PC-9 (cell line): ENCODE measurements around the gene KTI12. TPM values are rescaled to one million over a fixed set of nuclear protein-coding genes. Genes with fewer than 3 reads are reported as not detected.
"Not testable (repeated sequence)": the region's sequence is repeated elsewhere in the genome, so short reads cannot be mapped to it uniquely, and the experiment has no call there.

ENCODE experiments used
- Bru-seq: library from RNA; stranded (reverse); fragments of 400-500 nt; gene quantifications from one replicate; lab custom pipeline; 2021; lab: Mats Ljungman, UMichigan
- BruChase-seq, 2 experiments: library from RNA; stranded (reverse); fragments of 400-500 nt; gene quantifications; one replicate each; lab custom pipeline; 2021; lab: Mats Ljungman, UMichigan
- BruUV-seq: library from RNA; stranded (reverse); fragments of 400-500 nt; replicated peaks from 2 replicates; lab custom pipeline; 2021; lab: Mats Ljungman, UMichigan
- CTCF ChIA-PET: fragments of 300-600 bp; sonication (Branson Sonifier 250); formaldehyde crosslinking; loops from one replicate; lab custom pipeline; 2022; ENCODE audit warnings: antibody characterized with exemption; lab: Charles Lee
- POLR2A ChIA-PET: fragments of 300-600 bp; sonication (Branson Sonifier 250); formaldehyde crosslinking; loops from one replicate; lab custom pipeline; 2022; ENCODE audit warnings: antibody characterized with exemption; ENCODE audit not compliant: unreplicated experiment; lab: Charles Lee
- DNase-seq, 2 experiments: peaks; one replicate each; pipeline versions ENCODE4 v3.0.0 to v3.0.0-alpha.2; 2015 to 2022; ENCODE audit warnings: mixed read lengths in 1 of 2
- H2AFZ ChIP-seq: fragments of 200-600 bp; sonication (generic); 2 replicates; pipeline ENCODE4 v1.8.1; 2017; ENCODE audit warnings: antibody characterized with exemption
- H3F3A ChIP-seq: fragments of 200-600 bp; sonication (generic); 2 replicates; pipeline ENCODE4 v1.8.1; 2017; ENCODE audit warnings: antibody characterized with exemption, mild to moderate bottlenecking, low read depth; ENCODE audit not compliant: insufficient read depth
- H3K27ac ChIP-seq: fragments of 200-600 bp; sonication (generic); 2 replicates; pipeline ENCODE4 v1.6.1; 2016; ENCODE audit warnings: mixed run types
- H3K27me3 ChIP-seq: fragments of 200-600 bp; sonication (generic); 2 replicates; pipeline ENCODE4 v1.6.1; 2016; ENCODE audit warnings: low read depth, mixed run types; ENCODE audit not compliant: insufficient read depth
- H3K36me3 ChIP-seq: fragments of 200-600 bp; sonication (generic); 2 replicates; pipeline ENCODE4 v1.6.1; 2016; ENCODE audit warnings: low read depth, mixed run types
- H3K4me1 ChIP-seq: fragments of 200-600 bp; sonication (generic); replicated peaks from 2 replicates; pipeline ENCODE4 v1.6.1; 2016; ENCODE audit warnings: mixed run types; ENCODE audit not compliant: insufficient read depth
- H3K4me2 ChIP-seq: fragments of 200-600 bp; sonication (generic); 2 replicates; pipeline ENCODE4 v1.6.1; 2017; ENCODE audit warnings: mixed run types
- H3K4me3 ChIP-seq: fragments of 200-600 bp; sonication (generic); 2 replicates; pipeline ENCODE4 v1.6.1; 2016; ENCODE audit warnings: mixed run types
- H3K79me2 ChIP-seq: fragments of 200-600 bp; sonication (generic); 2 replicates; pipeline ENCODE4 v1.6.1; 2017; ENCODE audit warnings: low read depth, mixed run types
- H3K9me2 ChIP-seq: fragments of 200-600 bp; sonication (generic); 2 replicates; pipeline ENCODE4 v1.8.1; 2017; ENCODE audit warnings: mild to moderate bottlenecking; ENCODE audit not compliant: insufficient read depth
- H3K9me3 ChIP-seq: fragments of 200-600 bp; sonication (generic); 2 replicates; pipeline ENCODE4 v1.8.1; 2016; ENCODE audit warnings: low read depth; ENCODE audit not compliant: insufficient read depth
- H4K20me1 ChIP-seq: fragments of 200-600 bp; sonication (generic); 2 replicates; pipeline ENCODE4 v1.8.1; 2017; ENCODE audit not compliant: insufficient read depth
- CTCF ChIP-seq: fragments of 200-600 bp; sonication (generic); conservative IDR thresholded peaks from 2 replicates; pipeline ENCODE4 v1.6.1; 2017; ENCODE audit warnings: mixed run types, antibody characterized with exemption, mild to moderate bottlenecking, moderate library complexity
- EZH2 ChIP-seq: fragments of 200-600 bp; sonication (generic); IDR thresholded peaks from 2 replicates; pipeline ENCODE4 v1.8.0; 2017; ENCODE audit warnings: antibody characterized with exemption, low read depth
- intact Hi-C: fragments of 100-400 bp; cut with micrococcal nuclease; formaldehyde crosslinking; loops from one replicate; pipeline ENCODE4 v1.10.0; 2022; ENCODE audit not compliant: unreplicated experiment
- long read RNA-seq: library from polyadenylated mRNA; stranded (forward); transcript quantifications from one replicate; pipeline ENCODE4 v2.0.0, GENCODE V29; 2022
- total RNA-seq: library from RNA; stranded (reverse); gene quantifications from 2 replicates; pipeline ENCODE4 v1.2.3, GENCODE V29; 2021

KTI12 gene
- total RNA-seq (9.5 and 11.7 TPM in 2 replicates), Bru-seq, nascent RNA (percentile 91 among the genes with signal in this experiment), BruChase-seq, experiment 1, labeled RNA remaining after a 2-hour chase (percentile 89 among the genes with signal in this experiment), BruChase-seq, experiment 2, labeled RNA remaining after a 6-hour chase (percentile 73 among the genes with signal in this experiment)
- long read RNA-seq, transcript KTI12-201 (1 exons, 1,714 nt) = major isoform, 31 of 31 reads
- long read RNA-seq, partial matches to known transcripts = 0 of 31 reads
- long read RNA-seq, other reads (novel, unspliced or antisense) = 0 of 31 reads

DNA sequence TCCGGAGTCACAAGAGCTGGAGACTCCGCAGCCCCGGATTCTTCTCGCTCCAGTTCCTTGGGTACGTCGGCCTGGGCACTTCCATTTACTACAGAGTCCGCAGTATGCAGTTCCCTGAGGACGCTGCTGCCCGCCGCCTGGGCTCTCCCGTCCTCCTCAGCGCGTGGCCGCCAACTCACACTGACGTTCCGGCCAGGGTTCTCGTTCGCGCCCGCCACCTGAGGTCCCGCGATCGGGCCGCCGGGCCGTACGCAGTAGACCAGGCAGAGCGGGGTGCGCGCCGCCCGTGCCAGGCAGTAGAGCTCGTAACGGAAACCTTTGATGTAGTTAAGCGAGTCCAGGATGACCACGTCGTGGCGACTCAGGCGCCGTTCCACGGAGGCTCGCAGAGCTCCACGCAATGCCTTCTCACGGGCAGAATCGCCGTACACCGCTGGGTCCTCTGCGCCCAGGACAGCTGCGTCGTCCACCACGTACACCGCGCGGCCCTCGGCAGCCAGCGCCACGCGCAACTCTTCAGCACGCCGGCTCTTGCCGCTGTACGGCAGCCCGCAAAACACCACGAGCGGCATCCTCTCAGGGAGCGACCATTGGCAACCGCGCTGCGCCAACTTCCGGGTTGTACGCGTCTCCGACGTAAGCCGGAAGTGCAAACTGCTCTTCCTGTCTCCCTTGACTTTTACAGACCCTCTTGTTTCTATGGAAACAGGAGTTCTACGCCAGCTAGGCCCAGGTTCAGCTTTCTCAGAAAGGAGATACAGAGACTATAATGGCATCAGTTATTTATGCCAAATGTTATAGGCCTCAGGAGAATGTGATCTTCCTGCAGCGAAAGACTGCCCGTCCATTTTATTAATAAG, at the start of gene KTI12:
TSS of gene KTI12 (minus strand) at position 621 of the 860 bp plus-strand sequence. CDS start at position 572, 49 bp downstream.
- intact Hi-C loops = loop anchor here (1.0 kb wide), 1 partner anchor 23 kb away; the partner anchor contains the start of gene BTF3L4
- ChIA-PET CTCF (interaction anchor here (1.1 kb wide), 1 partner anchor 335 kb away, joined by 3 read pairs; no protein-coding TSS in a partner anchor), POLR2A (interaction anchor here (0.7 kb wide), 2 partner anchors 18 to 125 kb away, joined by 4 read pairs; no protein-coding TSS in a partner anchor)
- TF ChIP-seq CTCF = no peak
- no peak for TF ChIP-seq EZH2
- H2AFZ ChIP-seq = peak within 1 kb of the TSS; percentile 86
- no peaks in the 10 kb centered on the region for H3K9me2 ChIP-seq
- peak within 1 kb of the TSS; percentile 93 for H3K4me2 ChIP-seq
- H3K36me3 ChIP-seq = no peaks in the 10 kb centered on the region
- H3K79me2 ChIP-seq = peaks cover 32% of the 10 kb centered on the region
- peaks cover 22% of the 10 kb centered on the region for H4K20me1 ChIP-seq
- no peaks in the 10 kb centered on the region for H3K9me3 ChIP-seq
- H3F3A ChIP-seq = peaks cover 6% of the 10 kb centered on the region
- peak within 1 kb of the TSS; percentile 64 for H3K27ac ChIP-seq
- TSS peak; percentile 71 for BruUV-seq
- no peaks in the 10 kb centered on the region for H3K27me3 ChIP-seq
- peaks cover 11% of the 10 kb centered on the region for H3K4me1 ChIP-seq
- peak; percentile 70 to 77 for DNase-seq
- peak within 1 kb of the TSS; percentile 68 for H3K4me3 ChIP-seq

DNA sequence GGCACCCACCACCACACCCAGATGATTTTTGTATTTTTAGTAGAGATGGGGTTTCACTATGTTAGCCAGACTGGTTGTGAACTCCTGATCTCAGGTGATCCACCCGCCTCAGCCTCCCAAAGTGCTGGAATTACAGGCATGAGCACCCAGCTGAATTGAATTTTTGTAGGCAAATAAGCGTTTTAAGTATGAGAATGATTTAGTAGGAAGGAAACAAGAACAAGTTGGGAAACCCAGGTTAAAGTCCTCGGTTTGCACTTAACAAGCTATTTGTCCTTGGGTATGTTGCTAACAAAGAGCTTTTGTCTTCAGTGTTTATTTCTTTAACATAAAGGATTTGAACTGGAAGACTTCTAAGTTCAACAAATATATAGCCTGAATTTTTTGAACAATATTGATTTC, 46.4 kb upstream of the KTI12 start:
- Histone ChIP-seq H3K9me2 (no peaks in the 10 kb centered on the region), H4K20me1 (peaks cover 63% of the 10 kb centered on the region), H3K36me3 (0 out of 2 replicates have a peak, but pooled peaks cover 15% of the 10 kb centered on the region), H3K9me3 (no peaks in the 10 kb centered on the region), H2AFZ (no peak overlapping the region), H3K4me3 (no peak overlapping the region), H3K4me2 (no peak overlapping the region), H3K27ac (no peak overlapping the region), H3K79me2 (peaks cover 39% of the 10 kb centered on the region; the same call in 1 of the 2 replicates), H3K27me3 (no peaks in the 10 kb centered on the region), H3F3A (peaks cover 17% of the 10 kb centered on the region; the same call in 1 of the 2 replicates), H3K4me1 (no peaks in the 10 kb centered on the region)
- DNase-seq = no peak
- BruUV-seq = no TSS peak
- intact Hi-C loops = no loop called here
- POLR2A ChIA-PET = interaction anchor here (0.6 to 0.7 kb wide), 2 partner anchors 12 to 28 kb away, joined by 3 to 16 read pairs; no protein-coding TSS in a partner anchor
- no peak for TF ChIP-seq CTCF
- no peak for TF ChIP-seq EZH2
- CTCF ChIA-PET = no interaction called here

DNA sequence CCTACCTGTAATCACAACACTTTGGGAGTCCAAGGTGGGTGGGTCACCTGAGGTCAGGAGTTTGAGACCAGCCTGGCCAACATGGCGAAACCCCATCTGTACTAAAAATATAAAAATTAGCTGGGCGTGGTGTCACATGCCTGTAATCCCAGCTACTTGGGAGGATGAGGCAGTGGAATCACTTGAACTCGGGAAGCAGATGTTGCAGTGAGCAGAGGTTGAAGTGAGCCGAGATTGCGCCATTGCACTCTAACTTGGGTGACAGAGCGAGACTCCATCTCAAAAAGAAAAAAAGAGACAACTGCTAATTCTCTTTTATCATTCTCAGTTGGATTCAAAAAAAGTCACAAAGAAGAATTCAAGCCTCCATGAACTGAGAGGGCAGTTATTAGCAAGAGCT, 43.7 kb upstream of the KTI12 start:
- Histone ChIP-seq H3F3A (peaks cover 13% of the 10 kb centered on the region; the same call in 1 of the 2 replicates), H3K36me3 (peaks cover 22% of the 10 kb centered on the region; the same call in 1 of the 2 replicates), H4K20me1 (peaks cover 65% of the 10 kb centered on the region), H3K79me2 (peaks cover 53% of the 10 kb centered on the region)
- H3K27ac ChIP-seq, DNase-seq, H3K4me2 ChIP-seq, H3K27me3 ChIP-seq, H3K4me3 ChIP-seq, BruUV-seq, H2AFZ ChIP-seq, intact Hi-C loops, H3K4me1 ChIP-seq, CTCF ChIA-PET, H3K9me3 ChIP-seq, H3K9me2 ChIP-seq: not testable (repeated sequence)
- POLR2A ChIA-PET = interaction anchor here (0.6 kb wide), 1 partner anchor 137 kb away, joined by 6 read pairs; no protein-coding TSS in a partner anchor
